HG02678 (cell line): ENCODE measurements around the gene FAM98B.

Experiments
- ATAC-seq: cut with Tn5 transposase; IDR thresholded peaks from one replicate; pipeline ENCODE4 v1.9.1; 2021; ENCODE audit warnings: mild to moderate bottlenecking, moderate library complexity; ENCODE audit not compliant: unreplicated experiment

The FAM98B gene

GRCh38 chr15:38460543-38460942 is 6.6 kb downstream of the FAM98B start:
- ATAC-seq, result no peak

GRCh38 chr15:38461066-38461833 is 7.3 kb downstream of the FAM98B start:
- ATAC-seq, result peak; percentile 76

GRCh38 chr15:38463893-38464292 is 10.0 kb downstream of the FAM98B start:
- ATAC-seq, result no peak

DNA sequence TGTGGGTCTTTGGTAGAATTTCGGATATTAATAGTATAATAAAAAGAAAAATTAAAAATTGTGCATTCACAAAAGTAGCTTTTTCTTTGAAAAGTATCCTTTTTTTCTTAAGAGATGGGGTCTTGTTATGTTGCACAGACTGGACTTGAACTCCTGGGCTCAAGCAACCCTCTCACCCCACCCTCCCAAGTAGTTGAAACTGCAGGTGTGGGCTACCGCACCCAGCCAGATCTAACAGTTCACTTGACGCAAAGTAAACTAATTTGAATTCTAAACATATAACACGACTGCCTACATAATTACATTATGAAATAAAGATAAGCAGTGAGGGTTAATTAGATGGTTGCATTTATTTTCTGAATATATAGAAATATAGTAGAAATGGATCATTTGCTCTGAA is 10.7 kb downstream of the FAM98B start:
- ATAC-seq, result no peak

- no peak for ATAC-seq
Measured at GRCh38 chr15:38470816-38471215, 16.9 kb downstream of the FAM98B start.

DNA sequence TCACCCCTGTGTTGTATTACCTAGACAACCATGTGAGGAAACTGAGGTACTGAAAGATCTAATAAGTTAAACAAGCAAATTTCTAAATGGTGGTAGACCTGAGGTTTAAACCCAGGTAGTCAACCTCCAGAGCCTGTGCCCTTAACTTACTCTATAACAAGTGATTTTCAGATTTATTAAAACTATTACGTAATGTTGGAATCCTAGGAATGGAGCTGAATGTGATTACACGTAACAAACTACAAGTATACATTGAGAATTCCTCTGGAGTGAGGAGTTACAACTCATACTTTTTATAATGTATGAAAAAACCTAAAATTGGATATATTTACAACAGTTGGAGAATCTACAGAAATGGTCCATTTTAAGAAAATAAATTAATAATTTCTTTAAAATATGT is 18.0 kb downstream of the FAM98B start:
- ATAC-seq, result no peak

- peak; percentile 94 for ATAC-seq
Measured at GRCh38 chr15:38474155-38474757, 20.3 kb downstream of the FAM98B start.

- no peak for ATAC-seq
Measured at GRCh38 chr15:38475361-38475760, 21.4 kb downstream of the FAM98B start.

GRCh38 chr15:38476120-38476519 is 22.2 kb downstream of the FAM98B start:
- ATAC-seq, result no peak

GRCh38 chr15:38477637-38478036 is 23.7 kb downstream of the FAM98B start:
- no peak for ATAC-seq

DNA sequence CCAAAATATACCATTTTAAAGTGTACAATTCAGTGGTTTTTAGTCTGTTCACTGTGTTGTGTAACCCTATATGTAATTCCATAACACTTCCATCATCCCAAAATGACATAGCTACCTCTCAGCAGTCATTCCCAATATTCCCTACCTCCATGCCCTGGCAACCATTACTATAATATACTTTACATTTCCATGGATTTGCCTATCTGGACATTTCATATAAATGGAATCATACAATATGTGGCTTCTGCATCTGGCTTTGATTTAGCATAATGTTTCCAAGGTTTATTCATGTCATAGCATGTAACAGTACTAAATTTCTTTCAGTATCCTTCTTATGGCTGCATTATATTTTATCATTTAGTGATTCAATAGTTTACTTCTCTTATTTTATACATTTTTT is 25.3 kb downstream of the FAM98B start:
- no peak for ATAC-seq

DNA sequence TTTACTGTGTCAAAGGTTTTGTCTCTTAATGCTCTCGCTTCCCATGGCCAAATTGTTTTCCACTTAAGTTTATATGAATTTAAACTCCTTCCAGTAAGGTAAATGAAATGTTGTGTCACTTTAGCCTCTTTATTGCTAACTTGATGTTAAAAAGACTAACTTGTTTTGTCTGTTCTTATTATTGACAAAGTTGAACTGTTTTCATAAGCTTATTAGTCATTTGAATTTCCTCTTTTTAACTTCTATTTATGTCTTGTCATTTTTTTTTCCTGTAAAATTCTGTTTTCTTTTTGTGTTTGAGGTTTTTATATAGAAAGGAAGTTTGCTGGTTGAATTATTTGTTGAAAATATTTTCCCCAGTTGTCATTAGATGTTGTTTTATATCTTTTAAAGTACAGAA is 25.8 kb downstream of the FAM98B start:
- no peak for ATAC-seq

DNA sequence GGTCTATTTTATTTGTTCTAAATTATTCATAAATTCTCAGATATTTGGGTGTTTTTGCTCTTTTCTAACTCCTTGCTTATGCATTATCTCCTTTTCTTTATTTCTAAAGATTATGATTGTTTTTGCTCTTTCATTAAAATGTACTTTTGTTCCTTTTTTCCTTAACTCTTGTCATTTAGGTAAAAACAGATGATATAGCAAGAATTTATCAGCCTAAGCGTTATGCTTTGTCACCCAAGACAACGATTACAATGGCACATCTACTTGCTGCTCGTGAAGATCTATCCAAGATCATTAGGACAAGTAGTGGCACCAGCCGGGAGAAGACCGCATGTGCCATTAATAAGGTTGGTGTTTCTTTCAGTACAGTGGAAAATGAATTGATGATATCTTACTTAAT is 27.2 kb downstream of the FAM98B start:
- no peak for ATAC-seq

DNA sequence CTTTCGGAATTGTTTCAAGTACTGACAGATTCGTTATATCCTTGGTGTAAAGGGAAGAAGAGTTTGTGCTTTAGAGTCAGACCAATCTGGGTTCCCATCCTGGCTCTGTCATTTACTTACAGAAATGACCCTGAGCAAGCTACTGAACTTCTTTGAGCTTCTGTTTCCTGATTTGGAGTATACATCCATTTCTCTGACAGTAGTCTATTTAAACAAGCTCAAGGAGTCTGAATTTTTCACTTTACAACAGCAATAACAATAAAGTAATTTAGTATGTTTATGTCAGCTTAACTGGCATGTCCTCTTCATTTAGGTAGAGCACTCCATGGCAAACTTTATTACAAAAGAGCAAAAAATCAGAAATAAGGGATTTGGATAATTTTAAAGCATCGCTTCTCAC is 27.8 kb downstream of the FAM98B start:
- ATAC-seq, result no peak

DNA sequence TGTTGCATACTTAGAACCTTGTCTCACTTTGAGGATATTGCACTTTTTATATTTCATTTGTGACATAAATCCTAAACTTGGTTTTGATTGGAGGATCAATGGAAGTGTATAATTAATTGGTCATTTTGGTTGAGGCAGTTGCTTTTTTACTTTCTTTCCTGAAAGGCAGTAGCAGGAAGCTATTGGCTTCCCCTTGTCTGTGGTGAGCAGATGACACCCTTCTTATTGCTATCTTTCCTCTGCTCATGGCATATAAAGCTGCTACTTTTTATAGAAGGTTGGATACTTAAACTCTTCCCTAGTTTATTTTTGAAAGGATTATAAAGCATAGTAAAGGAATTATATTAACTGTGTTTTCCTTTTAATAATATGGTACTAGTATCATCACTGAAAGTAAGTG is 28.6 kb downstream of the FAM98B start:
- ATAC-seq, result no peak

- no peak for ATAC-seq
Measured at GRCh38 chr15:38486936-38487335, 33.0 kb downstream of the FAM98B start.

DNA sequence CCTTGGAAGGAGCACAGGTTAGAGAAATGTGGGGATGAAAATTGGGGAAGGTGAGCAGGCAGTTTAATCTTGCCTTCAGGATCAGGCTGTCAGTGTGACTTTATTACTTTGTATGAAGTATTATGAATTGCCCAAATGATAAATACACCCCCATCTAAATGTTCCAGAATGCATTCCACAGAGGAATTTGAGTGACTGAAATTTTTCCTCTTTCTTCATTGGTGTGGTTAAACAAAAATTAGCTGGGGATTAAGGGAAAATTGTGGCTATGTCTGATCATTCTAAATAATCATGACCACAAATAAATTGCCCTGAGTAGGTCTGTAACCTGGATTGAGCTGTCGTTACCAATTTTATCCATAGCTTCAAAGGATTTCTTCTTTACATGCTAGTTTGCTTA is 33.5 kb downstream of the FAM98B start:
- ATAC-seq, result no peak

GRCh38 chr15:38490242-38490922 is 36.5 kb downstream of the FAM98B start:
- ATAC-seq, result no peak

DNA sequence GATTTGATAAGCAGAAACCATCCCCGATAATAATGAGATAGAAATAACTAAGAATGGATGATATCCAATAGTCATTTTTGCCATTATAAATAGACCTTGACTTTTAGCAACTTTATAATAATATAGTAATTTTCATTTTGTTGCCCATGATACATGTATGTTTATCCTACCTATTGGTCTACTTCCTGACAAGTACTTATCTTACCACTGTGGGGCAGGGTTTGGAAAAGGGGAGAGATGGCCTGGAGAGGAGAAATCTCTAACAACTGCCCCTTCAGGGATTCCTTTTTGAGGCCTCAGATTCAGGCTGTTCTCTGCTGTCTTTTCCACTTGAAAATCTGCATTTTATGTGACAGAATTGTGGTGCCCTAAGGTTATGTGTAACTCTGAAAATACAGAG is 42.2 kb downstream of the FAM98B start:
- ATAC-seq, result no peak

DNA sequence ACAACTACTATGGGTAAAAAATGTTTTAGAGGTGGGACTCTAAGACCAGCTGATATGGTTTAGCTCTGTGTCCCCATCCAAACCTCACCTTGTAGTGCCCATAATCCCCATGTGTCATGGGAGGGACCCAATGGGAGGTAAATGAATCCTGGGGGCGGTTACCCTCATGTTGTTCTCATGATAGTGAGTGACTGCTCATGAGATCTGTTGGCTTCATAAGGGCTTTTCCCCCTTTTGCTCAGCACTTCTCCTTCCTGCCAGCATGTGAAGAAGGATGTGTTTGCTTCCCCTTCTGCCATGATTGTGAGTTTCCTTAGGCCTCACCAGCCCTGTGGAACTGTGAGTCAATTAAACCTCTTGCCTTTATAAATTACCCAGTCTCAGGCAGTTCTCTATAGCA is 45.7 kb downstream of the FAM98B start:
- no peak for ATAC-seq

- ATAC-seq, result no peak
Measured at GRCh38 chr15:38503496-38503895, 49.6 kb downstream of the FAM98B start.
